Measurements from ENCODE around the gene MITF.
"Not testable (repeated sequence)": the region's sequence is repeated elsewhere in the genome, so short reads cannot be mapped to it uniquely, and the experiment has no call there.

- not testable (repeated sequence) for TF ChIP-seq TAF1 (conservative IDR thresholded peaks at IDR 0.05); CTCF (IDR thresholded peaks at IDR 0.05; ENCODE audit: low read depth, low read length, missing input control); REST (IDR thresholded peaks at IDR 0.05); RAD21 (IDR thresholded peaks at IDR 0.05); ATF3 (IDR thresholded peaks at IDR 0.05); GABPA (IDR thresholded peaks at IDR 0.05 in 1 of 2, conservative IDR thresholded peaks at IDR 0.05 in 1 of 2); JUND (IDR thresholded peaks at IDR 0.05); FOXA1 (IDR thresholded peaks at IDR 0.05); YY1 (IDR thresholded peaks at IDR 0.05); RXRA (IDR thresholded peaks at IDR 0.05)
Observed at GRCh38 chr3:69909859-69910258, 170.6 kb downstream of the MITF start.
